Stimulated activated CD4-positive, alpha-beta T cell treated with anti-CD3 and anti-CD28 coated beads, TNF-alpha, amount 100 ng/mL, for 4 hours (primary cell): ENCODE results near the gene OR2F1.
"Not testable (repeated sequence)": the region's sequence is repeated elsewhere in the genome, so short reads cannot be mapped to it uniquely, and the experiment has no call there.

Experiments
- DNase-seq, 3 experiments: peaks; one replicate each; pipeline ENCODE4 v3.0.0-alpha.2; 2020; ENCODE audit warnings: low read depth in 3 of 3

Gene OR2F1

DNA sequence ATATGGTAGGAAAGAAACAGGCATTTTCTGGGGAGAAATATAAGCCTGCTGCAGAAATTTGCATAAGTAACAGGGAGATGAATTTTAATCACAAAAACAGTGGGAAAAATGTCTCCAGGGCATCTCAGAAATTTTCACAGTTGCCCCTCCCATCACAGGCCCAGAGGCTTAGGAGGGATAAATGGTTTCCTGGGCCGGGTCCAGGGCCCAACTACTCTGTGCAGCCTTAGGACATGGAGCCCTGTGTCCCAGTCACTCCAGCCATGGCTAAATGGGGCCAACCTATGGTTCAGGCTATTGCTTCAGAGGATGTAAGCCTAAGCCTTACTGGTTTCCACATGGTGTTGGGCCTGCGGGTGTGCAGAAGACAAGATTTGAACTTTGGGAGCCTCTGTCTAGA is 54.7 kb downstream of the OR2F1 start:
- no peak for DNase-seq

DNA sequence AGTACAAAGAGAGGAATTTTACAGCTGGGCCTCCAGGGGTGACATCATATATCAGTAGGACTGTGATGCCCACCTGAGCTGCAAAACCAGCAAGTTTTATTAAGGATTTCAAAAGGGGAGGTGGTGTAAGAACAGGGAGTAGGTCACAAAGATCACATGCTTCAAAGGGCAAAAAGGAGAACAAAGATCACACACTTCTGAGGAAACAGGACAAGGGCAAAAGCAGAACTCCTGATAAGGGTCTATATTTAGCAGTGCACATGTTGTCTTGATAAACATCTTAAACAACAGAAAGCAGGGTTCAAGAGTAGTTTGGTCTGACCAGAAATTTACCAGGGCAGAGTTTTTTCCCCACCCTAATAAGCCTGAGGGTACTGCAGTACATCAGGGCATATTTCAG is 55.4 kb downstream of the OR2F1 start:
- DNase-seq = not testable (repeated sequence)

DNA sequence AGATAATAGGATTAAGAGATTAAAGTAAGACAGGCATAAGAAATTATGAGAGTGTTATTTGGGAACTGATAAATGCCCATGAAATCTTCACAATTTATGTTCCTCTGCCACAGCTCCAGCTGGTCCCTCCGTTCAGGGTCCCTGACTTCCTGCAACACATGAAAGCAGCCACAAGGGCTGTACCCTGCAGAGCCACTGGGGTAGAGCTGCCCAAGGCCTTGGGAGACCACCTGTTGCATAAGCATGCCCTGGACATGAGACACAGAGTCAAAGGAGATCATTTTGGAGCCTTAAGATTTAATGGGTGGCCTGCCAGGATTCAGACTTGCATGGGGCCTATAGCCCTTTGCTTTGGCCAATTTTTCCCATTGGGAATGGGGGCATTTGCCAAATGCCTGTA is 56.2 kb downstream of the OR2F1 start:
- DNase-seq = not testable (repeated sequence)

DNA sequence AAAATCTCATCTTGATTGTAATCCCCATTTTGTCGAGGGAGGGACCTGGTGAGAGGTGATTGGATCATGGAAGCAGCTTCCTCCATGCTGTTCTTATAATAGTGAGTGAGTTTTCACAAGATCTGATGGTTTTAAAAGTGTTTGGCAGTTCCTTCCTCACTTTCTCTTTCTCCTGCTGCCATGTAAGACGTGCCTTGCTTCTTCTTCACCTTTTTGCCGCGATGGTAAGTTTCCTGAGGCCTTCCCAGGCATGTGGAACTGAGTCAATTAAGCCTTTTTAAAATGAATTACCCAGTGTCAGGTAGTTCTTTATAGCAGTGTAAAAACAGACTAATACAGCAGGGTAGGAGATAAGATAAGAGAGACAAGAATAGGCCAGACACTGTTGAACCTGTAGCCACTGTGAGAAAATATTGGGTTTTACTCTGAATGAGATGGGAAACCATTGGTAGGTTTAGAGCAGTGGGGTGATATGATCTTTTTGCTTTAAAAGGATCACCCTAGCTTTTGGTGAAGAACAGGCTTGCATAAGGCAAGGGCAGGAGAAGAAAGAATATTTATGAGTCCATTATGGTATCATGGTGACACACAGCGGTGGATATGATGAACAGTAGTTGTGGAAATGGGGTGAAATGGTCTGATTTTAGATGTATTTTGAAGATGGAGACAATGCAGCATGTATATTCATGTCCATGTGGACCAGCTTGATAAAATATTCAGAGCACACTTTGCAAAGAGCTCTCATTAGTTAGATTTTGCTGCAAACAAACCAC is 57.0 kb downstream of the OR2F1 start:
- no peak for DNase-seq
